CD4-positive, alpha-beta T cell treated with Interleukin-10 for 1 hour (primary cell): ENCODE data around the gene GDF11.

Experiments
- DNase-seq: peaks from one replicate; pipeline ENCODE4 v3.0.0-alpha.2; 2020

Gene GDF11

GRCh38 chr12:55724226-55724939, 18.5 kb upstream of the GDF11 start:
- DNase-seq = peak; percentile 74

GRCh38 chr12:55724940-55725309, 18.0 kb upstream of the GDF11 start:
- no peak for DNase-seq

GRCh38 chr12:55725556-55725955, 17.4 kb upstream of the GDF11 start:
- DNase-seq = no peak

GRCh38 chr12:55726971-55727370, 16.0 kb upstream of the GDF11 start:
- no peak for DNase-seq

- DNase-seq = no peak
Observed at GRCh38 chr12:55727643-55728185, 15.2 kb upstream of the GDF11 start.

GRCh38 chr12:55728186-55728938, 14.6 kb upstream of the GDF11 start:
- peak; percentile 34 for DNase-seq

GRCh38 chr12:55728939-55729818, 13.7 kb upstream of the GDF11 start, which contains the start of gene CD63:
Gene CD63 (minus strand): TSS chr12:55729009. CDS start chr12:55728341, 668 bp downstream.
- peak; percentile 68 for DNase-seq

GRCh38 chr12:55729819-55730818, 12.8 kb upstream of the GDF11 start:
- peak; percentile 42 for DNase-seq

GRCh38 chr12:55732288-55732687, 10.6 kb upstream of the GDF11 start:
- DNase-seq = no peak

GRCh38 chr12:55733021-55733555, 9.8 kb upstream of the GDF11 start:
- DNase-seq = no peak

- DNase-seq = no peak
Observed at GRCh38 chr12:55733858-55734257, 9.1 kb upstream of the GDF11 start.

GRCh38 chr12:55734595-55734994, 8.3 kb upstream of the GDF11 start:
- no peak for DNase-seq

GRCh38 chr12:55736076-55736475, 6.8 kb upstream of the GDF11 start:
- no peak for DNase-seq

GRCh38 chr12:55736780-55737580, 5.9 kb upstream of the GDF11 start:
- peak; percentile 72 for DNase-seq

- no peak for DNase-seq
Observed at GRCh38 chr12:55737581-55738122, 5.3 kb upstream of the GDF11 start.

- peak; percentile 91 for DNase-seq
Observed at GRCh38 chr12:55738123-55739024, 4.5 kb upstream of the GDF11 start.

- no peak for DNase-seq
Observed at GRCh38 chr12:55739025-55739378, 3.9 kb upstream of the GDF11 start.

- DNase-seq = no peak
Observed at GRCh38 chr12:55741931-55742680, 816 bp upstream of the GDF11 start.
